Hepatocyte (in vitro differentiated cells): Measurements from ENCODE around the gene FAM131C. TPM values are rescaled to one million over a fixed set of nuclear protein-coding genes. Genes with fewer than 3 reads are reported as not detected.
A peak's percentile ranks its signal among the peaks of the same experiment; 100 is the strongest.
"Not testable (repeated sequence)": the region's sequence is repeated elsewhere in the genome, so short reads cannot be mapped to it uniquely, and the experiment has no call there.

ENCODE experiments used
- DNase-seq: peaks from one replicate; pipeline ENCODE4 v3.0.0-alpha.2; 2016; ENCODE audit warnings: low spot score
- H2AFZ ChIP-seq: fragments of 200-600 bp; sonication (generic); 2 replicates; pipeline ENCODE4 v1.6.0; 2016; ENCODE audit warnings: antibody characterized with exemption, mild to moderate bottlenecking
- H3K27ac ChIP-seq: fragments of 200-600 bp; sonication (generic); 2 replicates; pipeline ENCODE4 v1.5.1; 2016; ENCODE audit warnings: mild to moderate bottlenecking
- H3K27me3 ChIP-seq: fragments of 200-600 bp; sonication (generic); 2 replicates; pipeline ENCODE4 v1.6.1; 2016
- H3K36me3 ChIP-seq: fragments of 200-600 bp; sonication (generic); replicated peaks from 2 replicates; pipeline ENCODE4 v1.5.1; 2016; ENCODE audit warnings: low read depth; ENCODE audit not compliant: insufficient read depth
- H3K4me1 ChIP-seq: fragments of 200-600 bp; sonication (generic); 2 replicates; pipeline ENCODE4 v1.5.1; 2016; ENCODE audit warnings: mild to moderate bottlenecking, moderate library complexity; ENCODE audit not compliant: insufficient read depth
- H3K4me2 ChIP-seq: fragments of 200-600 bp; sonication (generic); 2 replicates; pipeline ENCODE4 v1.6.0; 2016
- H3K4me3 ChIP-seq: fragments of 200-600 bp; sonication (generic); 2 replicates; pipeline ENCODE4 v1.5.1; 2016; ENCODE audit warnings: mild to moderate bottlenecking
- H3K79me2 ChIP-seq: fragments of 200-600 bp; sonication (generic); 2 replicates; pipeline ENCODE4 v1.6.0; 2017; ENCODE audit warnings: mild to moderate bottlenecking
- H3K9me2 ChIP-seq: fragments of 200-600 bp; sonication (generic); replicated peaks from 2 replicates; pipeline ENCODE4 v1.6.0; 2017; ENCODE audit warnings: mild to moderate bottlenecking; ENCODE audit not compliant: insufficient read depth
- H3K9me3 ChIP-seq: fragments of 200-600 bp; sonication (generic); 2 replicates; pipeline ENCODE4 v1.5.1; 2016; ENCODE audit warnings: low read depth, mild to moderate bottlenecking
- H4K20me1 ChIP-seq: fragments of 200-600 bp; sonication (generic); 2 replicates; pipeline ENCODE4 v1.6.0; 2016; ENCODE audit warnings: mild to moderate bottlenecking; ENCODE audit not compliant: insufficient read depth, poor library complexity, severe bottlenecking
- EZH2 ChIP-seq: fragments of 200-600 bp; sonication (generic); IDR thresholded peaks from 2 replicates; pipeline ENCODE4 v1.6.1; 2016; ENCODE audit warnings: antibody characterized with exemption, mild to moderate bottlenecking, borderline replicate concordance
- EZH2phosphoT487 ChIP-seq: fragments of 200-600 bp; sonication (generic); IDR thresholded peaks from one replicate; pipeline ENCODE4 v1.6.1; 2018; ENCODE audit warnings: antibody characterized with exemption, mild to moderate bottlenecking, low read depth, moderate library complexity; ENCODE audit not compliant: unreplicated experiment, severe bottlenecking
- WGBS: methylation state at CpG from one replicate; pipeline ENCODE4 v1.1.6; 2016; ENCODE audit warnings: low lambda C conversion rate; ENCODE audit errors: missing lambda C conversion rate; 5-methylcytosine and 5-hydroxymethylcytosine counted together
- polyA plus RNA-seq: library from polyadenylated mRNA; unstranded; fragments of >200 nt; fragmentation: Nextera tagmentation; extraction: Ambion mirVana; gene quantifications from 2 replicates; pipeline ENCODE4 v1.2.1, GENCODE V29; 2016
- total RNA-seq: library from RNA; depleted of rRNA; stranded (reverse); fragments of >200 nt; gene quantifications from 2 replicates; pipeline ENCODE4 v1.2.3, GENCODE V29; 2014
- TF ChIP-seq, protein P1 (sequence below): fragments of 200-600 bp; sonication (generic); IDR thresholded peaks from 2 replicates; pipeline ENCODE4 v1.5.1; 2016; ENCODE audit warnings: antibody characterized with exemption, mild to moderate bottlenecking; ENCODE audit not compliant: poor library complexity

Gene FAM131C
- total and polyA plus RNA-seq, 2 experiments from 2014 or later = 3.5 to 7.5 TPM

DNA sequence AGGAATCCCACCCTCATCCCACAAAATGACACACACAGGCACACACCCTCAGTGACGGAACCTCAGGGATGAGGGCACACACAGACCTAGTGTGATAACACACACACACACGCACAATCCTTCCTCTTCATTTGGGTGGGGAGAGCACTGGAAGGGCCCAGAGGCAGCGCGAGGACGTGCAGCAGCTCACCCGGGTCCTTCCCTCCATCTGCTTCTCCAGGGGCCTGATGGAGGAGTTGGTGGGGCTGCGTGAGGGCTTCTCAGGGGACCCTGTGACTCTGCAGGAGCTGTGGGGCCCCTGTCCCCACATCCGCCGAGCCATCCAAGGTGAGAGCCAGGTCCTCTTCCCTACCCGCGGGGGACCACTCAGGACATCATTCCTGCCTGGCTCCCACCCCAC lies 51.1 kb downstream of the FAM131C start:
- WGBS = 82% methylated on average over 11 of the region's 11 CpGs
- DNase-seq = no peak
- H3K4me1 ChIP-seq = peaks cover 27% of the 10 kb centered on the region

DNA sequence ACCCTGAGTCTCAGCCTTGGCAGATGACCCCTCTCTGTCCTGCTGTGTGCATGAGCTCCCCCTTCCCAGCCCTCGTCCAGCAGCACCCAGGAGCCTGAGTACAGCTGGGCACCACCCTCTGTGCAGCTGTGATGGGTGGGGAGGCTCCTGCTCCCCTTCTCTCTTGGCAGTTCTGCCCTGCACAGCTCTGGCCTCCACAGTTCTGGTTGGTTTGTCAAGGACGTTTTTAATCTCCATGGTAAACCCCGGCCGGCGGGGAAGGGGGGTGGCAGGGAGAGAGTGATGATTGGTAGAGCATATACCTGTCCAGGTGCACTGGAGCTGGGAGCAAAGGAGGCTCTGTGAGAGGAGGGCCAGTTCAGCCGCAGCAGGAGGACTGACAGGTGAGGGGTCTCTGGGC lies 51.8 kb downstream of the FAM131C start, which contains the start of gene CLCNKA:
Gene CLCNKA (plus strand): TSS at position 356 of the 400 bp plus-strand sequence. CDS start 584 bp downstream, outside the sequence.
- Histone ChIP-seq H3K27ac (no peak within 1 kb of the TSS), H3K9me3 (no peaks in the 10 kb centered on the region), H3K4me2 (no peak within 1 kb of the TSS), H3K4me1 (peaks cover 25% of the 10 kb centered on the region), H3K36me3 (no peaks in the 10 kb centered on the region), H3K9me2 (no peaks in the 10 kb centered on the region), H3K4me3 (no peak within 1 kb of the TSS), H3K79me2 (no peaks in the 10 kb centered on the region), H3K27me3 (no peaks in the 10 kb centered on the region), H4K20me1 (no peaks in the 10 kb centered on the region), H2AFZ (no peak within 1 kb of the TSS)
- TF ChIP-seq EZH2phosphoT487 (no peak), EZH2 (no peak)
- TF ChIP-seq, protein P1, sequence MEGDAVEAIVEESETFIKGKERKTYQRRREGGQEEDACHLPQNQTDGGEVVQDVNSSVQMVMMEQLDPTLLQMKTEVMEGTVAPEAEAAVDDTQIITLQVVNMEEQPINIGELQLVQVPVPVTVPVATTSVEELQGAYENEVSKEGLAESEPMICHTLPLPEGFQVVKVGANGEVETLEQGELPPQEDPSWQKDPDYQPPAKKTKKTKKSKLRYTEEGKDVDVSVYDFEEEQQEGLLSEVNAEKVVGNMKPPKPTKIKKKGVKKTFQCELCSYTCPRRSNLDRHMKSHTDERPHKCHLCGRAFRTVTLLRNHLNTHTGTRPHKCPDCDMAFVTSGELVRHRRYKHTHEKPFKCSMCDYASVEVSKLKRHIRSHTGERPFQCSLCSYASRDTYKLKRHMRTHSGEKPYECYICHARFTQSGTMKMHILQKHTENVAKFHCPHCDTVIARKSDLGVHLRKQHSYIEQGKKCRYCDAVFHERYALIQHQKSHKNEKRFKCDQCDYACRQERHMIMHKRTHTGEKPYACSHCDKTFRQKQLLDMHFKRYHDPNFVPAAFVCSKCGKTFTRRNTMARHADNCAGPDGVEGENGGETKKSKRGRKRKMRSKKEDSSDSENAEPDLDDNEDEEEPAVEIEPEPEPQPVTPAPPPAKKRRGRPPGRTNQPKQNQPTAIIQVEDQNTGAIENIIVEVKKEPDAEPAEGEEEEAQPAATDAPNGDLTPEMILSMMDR = no peak
- 39% methylated on average over 6 of the region's 6 CpGs for WGBS
- DNase-seq = peak; percentile 48

More for the DNA sequence above, 51.1 kb downstream of the FAM131C start:
- no peak overlapping the region for H3K4me2 ChIP-seq
- H4K20me1 ChIP-seq = no peaks in the 10 kb centered on the region
- no peak overlapping the region for H3K4me3 ChIP-seq
- H3K27me3 ChIP-seq = no peaks in the 10 kb centered on the region
- no peak overlapping the region for H3K27ac ChIP-seq
- no peak overlapping the region for H2AFZ ChIP-seq
- H3K9me2 ChIP-seq = no peaks in the 10 kb centered on the region
- H3K9me3 ChIP-seq = no peaks in the 10 kb centered on the region
- no peaks in the 10 kb centered on the region for H3K79me2 ChIP-seq
- TF ChIP-seq, protein P1 = no peak
- TF ChIP-seq EZH2phosphoT487 (no peak), EZH2 (no peak)
- H3K36me3 ChIP-seq = no peaks in the 10 kb centered on the region

DNA sequence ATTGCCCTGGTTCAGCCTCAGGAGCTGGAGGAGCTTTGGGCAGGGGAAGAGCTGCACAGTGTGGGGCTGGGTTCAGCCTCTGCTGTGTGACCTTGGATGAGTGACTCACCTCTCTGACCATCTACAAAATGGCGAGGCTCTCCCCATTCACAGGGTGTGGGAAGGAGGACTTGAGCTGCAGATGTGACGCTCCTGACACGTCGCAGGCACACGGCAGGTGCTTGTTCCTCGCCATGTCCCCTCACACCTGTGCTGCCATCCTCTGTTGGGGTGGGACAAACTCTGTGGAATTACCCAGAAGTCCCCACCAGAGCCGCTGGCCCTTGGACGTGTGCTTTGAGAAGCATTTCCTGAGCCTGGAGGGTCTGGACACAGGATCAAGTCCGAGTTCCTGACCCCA lies 52.6 kb downstream of the FAM131C start:
- not testable (repeated sequence) for DNase-seq, H3K27ac ChIP-seq, H3K79me2 ChIP-seq, H3K9me2 ChIP-seq, H3K4me2 ChIP-seq, H2AFZ ChIP-seq, H3K27me3 ChIP-seq, H4K20me1 ChIP-seq, H3K36me3 ChIP-seq, H3K4me3 ChIP-seq, H3K9me3 ChIP-seq
- peaks cover 29% of the 10 kb centered on the region for H3K4me1 ChIP-seq
- WGBS = 91% methylated on average over 9 of the region's 9 CpGs

DNA sequence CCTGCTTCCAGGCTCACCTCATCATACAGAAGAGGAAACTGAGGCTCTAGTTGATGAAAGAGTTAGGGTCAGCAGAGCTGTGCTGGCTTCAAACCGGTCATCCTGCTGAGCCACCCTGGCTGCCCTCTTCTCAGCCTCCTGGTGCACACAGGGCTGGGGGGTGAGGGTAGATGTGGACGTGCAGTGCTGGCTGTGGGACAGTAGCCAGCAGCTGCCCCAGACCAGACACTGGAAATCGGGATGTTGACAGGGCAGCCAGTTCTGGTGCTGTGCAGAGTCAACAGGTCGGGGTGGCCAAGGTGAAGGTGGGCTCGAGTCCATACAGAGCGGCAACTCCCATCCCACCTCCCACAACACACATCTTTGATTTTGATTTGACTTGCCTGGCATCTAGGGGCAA lies 53.1 kb downstream of the FAM131C start:
- DNase-seq = no peak
- Histone ChIP-seq H3K9me3 (no peaks in the 10 kb centered on the region), H3K79me2 (no peaks in the 10 kb centered on the region), H3K4me2 (no peak overlapping the region), H2AFZ (no peak overlapping the region), H3K9me2 (no peaks in the 10 kb centered on the region), H4K20me1 (no peaks in the 10 kb centered on the region), H3K4me3 (no peak overlapping the region), H3K27me3 (no peaks in the 10 kb centered on the region), H3K4me1 (peaks cover 29% of the 10 kb centered on the region), H3K27ac (no peak overlapping the region), H3K36me3 (no peaks in the 10 kb centered on the region)
- WGBS = 89% methylated on average over 6 of the region's 6 CpGs
- TF ChIP-seq EZH2phosphoT487 = no peak
- TF ChIP-seq, protein P1 = no peak
- no peak for TF ChIP-seq EZH2
